Endothelial cell of umbilical vein (primary cell): ENCODE data around the gene PCNX1. TPM values are rescaled to one million over a fixed set of nuclear protein-coding genes. Genes with fewer than 3 reads are reported as not detected.

Source experiments
- BruUV-seq: library from RNA; stranded (reverse); fragments of 400-500 nt; replicated peaks from 2 replicates; lab custom pipeline; 2021; lab: Mats Ljungman, UMichigan
- CTCF ChIA-PET: fragments of 300-600, 350-600 bp; sonication (Branson Sonifier 250); formaldehyde crosslinking; loops from one replicate; lab custom pipeline; 2021; ENCODE audit warnings: antibody characterized with exemption, inconsistent platforms; lab: Charles Lee
- POLR2A ChIA-PET: fragments of 300-600, 350-600 bp; sonication (Branson Sonifier 250); formaldehyde crosslinking; loops from one replicate; lab custom pipeline; 2021; ENCODE audit warnings: antibody characterized with exemption, inconsistent platforms; lab: Charles Lee
- DNase-seq: peaks from one replicate; pipeline ENCODE4 v3.0.0-alpha.2; 2011; ENCODE audit warnings: low read depth, low spot score
- FAIRE-seq: peaks from 2 replicates; lab custom pipeline; 2011; peaks lifted over from hg19 to GRCh38; lab: Jason Lieb, UNC
- H2AFZ ChIP-seq: 2 replicates; pipeline ENCODE4 v1.6.0; 2012; ENCODE audit warnings: low read depth, low read length, control low read depth, inconsistent platforms
- H3K27ac ChIP-seq: 2 replicates; pipeline ENCODE4 v1.5.1; 2011; ENCODE audit warnings: low read depth, mild to moderate bottlenecking, control low read depth, low read length, moderate library complexity; ENCODE audit not compliant: insufficient read depth
- H3K27me3 ChIP-seq, 2 experiments: 2 replicates each; pipeline versions ENCODE4 v1.6.0 to v1.6.1; 2011; ENCODE audit warnings: low read length in 2 of 2, mixed read lengths in 1 of 2; ENCODE audit not compliant: control insufficient read depth in 2 of 2, insufficient read depth in 2 of 2
- H3K36me3 ChIP-seq, 2 experiments: 2 replicates in 1 of 2; 3 replicates in 1 of 2; pipeline ENCODE4 v1.5.1; 2011; ENCODE audit warnings: low read length in 2 of 2, mild to moderate bottlenecking in 1 of 2, moderate library complexity in 1 of 2; ENCODE audit not compliant: control insufficient read depth in 2 of 2, insufficient read depth in 2 of 2; ENCODE audit errors: extremely low read depth in 1 of 2
- H3K4me1 ChIP-seq: 3 replicates; pipeline ENCODE4 v1.5.1; 2011; ENCODE audit warnings: mild to moderate bottlenecking, low read length; ENCODE audit not compliant: control insufficient read depth, insufficient read depth; ENCODE audit errors: extremely low read depth
- H3K4me2 ChIP-seq: 2 replicates; pipeline ENCODE4 v1.6.1; 2011; ENCODE audit warnings: low read length, control low read depth, mixed read lengths; ENCODE audit not compliant: insufficient read depth
- H3K4me3 ChIP-seq, 3 experiments: fragments of 200-600 bp in 1 of 3; sonication (generic), shearing (Covaris generic) in 1 of 3; replicated peaks in 1 of 3; 2 replicates each; pipeline ENCODE4 v1.5.1; 2011 to 2016; ENCODE audit warnings: control low read depth in 3 of 3, low read length in 3 of 3, mild to moderate bottlenecking in 2 of 3, inconsistent platforms in 1 of 3, low read depth in 1 of 3, moderate library complexity in 1 of 3; ENCODE audit not compliant: insufficient read depth in 1 of 3
- H3K79me2 ChIP-seq: 2 replicates; pipeline ENCODE4 v1.6.0; 2012; ENCODE audit warnings: low read length, inconsistent platforms; ENCODE audit not compliant: control insufficient read depth, insufficient read depth
- H3K9ac ChIP-seq: replicated peaks from 2 replicates; pipeline ENCODE3; 2011; ENCODE audit warnings: low read length, control low read depth; ENCODE audit not compliant: insufficient read depth; ENCODE audit errors: extremely low read depth
- H3K9me1 ChIP-seq: replicated peaks from 3 replicates; pipeline ENCODE4 v1.6.0; 2011; ENCODE audit warnings: mild to moderate bottlenecking, low read length; ENCODE audit not compliant: control insufficient read depth, insufficient read depth; ENCODE audit errors: extremely low read depth
- H3K9me3 ChIP-seq: replicated peaks from 2 replicates; pipeline ENCODE4 v1.5.1; 2012; ENCODE audit warnings: low read length, inconsistent platforms; ENCODE audit not compliant: control insufficient read depth, insufficient read depth
- H4K20me1 ChIP-seq: replicated peaks from 2 replicates; pipeline ENCODE3; 2011; ENCODE audit warnings: mild to moderate bottlenecking, low read length; ENCODE audit not compliant: control insufficient read depth, insufficient read depth; ENCODE audit errors: extremely low read depth
- FOS ChIP-seq: IDR thresholded peaks from 2 replicates; pipeline ENCODE4 v1.6.1; 2011; ENCODE audit warnings: mild to moderate bottlenecking, low read length, moderate library complexity, borderline replicate concordance; ENCODE audit not compliant: insufficient read depth
- GATA2 ChIP-seq: IDR thresholded peaks from 2 replicates; pipeline ENCODE4 v1.7.0; 2011; ENCODE audit warnings: low read depth, mild to moderate bottlenecking, moderate library complexity, mixed read lengths, low read length; ENCODE audit not compliant: insufficient read length, insufficient read depth
- JUN ChIP-seq: IDR thresholded peaks from 2 replicates; pipeline ENCODE4 v1.6.1; 2011; ENCODE audit warnings: borderline replicate concordance, low read depth; ENCODE audit not compliant: insufficient read length, insufficient read depth
- MYC ChIP-seq: IDR thresholded peaks from one replicate; pipeline ENCODE4 v1.6.1; 2011; ENCODE audit warnings: mild to moderate bottlenecking, low read depth, low read length
- POLR2AphosphoS5 ChIP-seq: IDR thresholded peaks from 2 replicates; pipeline ENCODE4 v1.6.1; 2012; ENCODE audit warnings: low read depth, mild to moderate bottlenecking, control low read depth, low read length, moderate library complexity; ENCODE audit not compliant: insufficient read depth
- dilution Hi-C: fragments of 300-500 bp; cut with MboI; formaldehyde crosslinking; loops from one replicate; pipeline ENCODE4 v1.15.0; 2019; ENCODE audit warnings: low sequenced_read_pairs; ENCODE audit not compliant: extremely low pct_ligation_motif_present
- intact Hi-C: fragments of 100-400 bp; cut with micrococcal nuclease; formaldehyde crosslinking; loops from one replicate; pipeline ENCODE4 v1.10.0; 2022
- polyA plus RNA-seq, 4 experiments: library from polyadenylated mRNA; depleted of rRNA in 3 of 4; stranded (reverse) in 3 of 4; unstranded in 1 of 4; fragments of >200 nt; gene quantifications; 2 replicates each; pipeline versions ENCODE4 v1.2.1 to v1.2.3, GENCODE V29; 2011 to 2012; ENCODE audit warnings: missing spikeins in 1 of 4
- total RNA-seq: library from RNA; stranded (reverse); gene quantifications from 2 replicates; pipeline ENCODE4 v1.2.3, GENCODE V29; 2021

PCNX1 gene
- total and polyA plus RNA-seq, 2 donors (not counting 3 experiments of a cell fraction or from before 2014, with no cell fraction given): 21.4 to 40.5 TPM

DNA sequence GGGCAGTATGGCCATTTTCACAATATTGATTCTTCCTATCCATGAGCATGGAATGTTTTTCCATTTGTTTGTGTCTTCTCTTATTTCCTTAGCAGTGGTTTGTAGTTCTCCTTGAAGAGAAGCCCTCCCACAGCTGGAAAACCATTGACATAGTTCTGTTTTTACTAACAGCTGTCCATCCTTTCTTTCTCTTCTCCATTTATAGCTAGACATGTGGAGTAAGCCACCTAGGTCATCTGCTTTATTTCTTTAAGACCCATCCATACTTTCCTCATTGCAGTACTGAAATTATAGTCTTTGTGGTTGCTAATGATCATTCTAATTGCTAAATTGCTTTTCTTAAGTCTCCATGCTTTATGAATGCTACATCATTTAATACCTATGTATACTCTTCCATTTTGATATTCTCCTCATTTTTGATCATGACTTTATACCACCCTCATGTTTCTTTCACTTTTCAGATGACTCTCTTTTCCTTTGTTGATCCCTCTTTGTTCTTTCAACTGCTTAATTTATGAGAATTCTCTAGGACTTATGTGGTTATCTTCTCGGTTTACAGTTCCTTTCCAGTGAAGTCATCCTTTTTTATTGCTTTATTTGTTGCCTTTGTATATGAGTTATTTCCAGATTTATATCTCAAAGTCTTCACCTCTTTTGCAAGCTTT lies 114.2 kb downstream of the PCNX1 start:
- Histone ChIP-seq H3K27me3 (no peaks in the 10 kb centered on the region), H3K4me1 (peaks cover 22% of the 10 kb centered on the region), H3K4me3 (no peak overlapping the region), H3K9ac (peak overlapping the region; percentile 51), H2AFZ (peak overlapping the region; percentile 38), H3K79me2 (no peaks in the 10 kb centered on the region), H3K36me3 (no peaks in the 10 kb centered on the region), H3K27ac (peak overlapping the region; percentile 86), H3K4me2 (peak overlapping the region; percentile 83), H4K20me1 (no peaks in the 10 kb centered on the region), H3K9me3 (no peaks in the 10 kb centered on the region), H3K9me1 (no peaks in the 10 kb centered on the region)
- BruUV-seq: TSS peak; percentile 85
- intact Hi-C loops (no loop called here), dilution Hi-C loops (no loop called here)
- no peak for TF ChIP-seq POLR2AphosphoS5
- TF ChIP-seq MYC: no peak
- TF ChIP-seq JUN: peak; percentile 54
- TF ChIP-seq FOS: peak; percentile 46
- TF ChIP-seq GATA2: peak; percentile 58
- peak; percentile 75 for DNase-seq
- ChIA-PET CTCF (interaction anchor here (1.0 to 2.1 kb wide), 3 partner anchors 9 to 24 kb away, joined by 3 to 5 read pairs (median 4); no protein-coding TSS in a partner anchor), POLR2A (no interaction called here)
- FAIRE-seq: no peak
